ENCODE data around the gene PTPRK.

The PTPRK gene

GRCh38 chr6:128206610-128207426, 313.6 kb downstream of the PTPRK start:
- no peak for TF ChIP-seq CTCF (IDR thresholded peaks at IDR 0.05; ENCODE audit: low read depth, low read length)

GRCh38 chr6:128204616-128205015, 315.8 kb downstream of the PTPRK start:
- DNase-seq (ENCODE audit: extremely low read depth, low read depth) = no peak
- no peak for TF ChIP-seq CTCF (IDR thresholded peaks at IDR 0.05; ENCODE audit: low read depth, low read length)

More at GRCh38 chr6:128206610-128207426, 313.6 kb downstream of the PTPRK start:
- DNase-seq (ENCODE audit: extremely low read depth, low read depth) = no peak

- no peak for DNase-seq (ENCODE audit: extremely low read depth, low read depth)
- TF ChIP-seq CTCF (IDR thresholded peaks at IDR 0.05; ENCODE audit: low read depth, low read length) = no peak
Measured at GRCh38 chr6:128202169-128202765, 318.1 kb downstream of the PTPRK start.

- TF ChIP-seq CTCF (IDR thresholded peaks at IDR 0.05; ENCODE audit: low read depth, low read length) = no peak
- no peak for DNase-seq (ENCODE audit: extremely low read depth, low read depth)
Measured at GRCh38 chr6:128200789-128201188, 319.6 kb downstream of the PTPRK start.

GRCh38 chr6:128199461-128199860, 320.9 kb downstream of the PTPRK start:
- no peak for TF ChIP-seq CTCF (IDR thresholded peaks at IDR 0.05; ENCODE audit: low read depth, low read length)
- DNase-seq (ENCODE audit: extremely low read depth, low read depth) = no peak

GRCh38 chr6:128192972-128193371, 327.4 kb downstream of the PTPRK start:
- DNase-seq (ENCODE audit: extremely low read depth, low read depth) = no peak
- no peak for TF ChIP-seq CTCF (IDR thresholded peaks at IDR 0.05; ENCODE audit: low read depth, low read length)

- DNase-seq (ENCODE audit: extremely low read depth, low read depth) = no peak
- no peak for TF ChIP-seq CTCF (IDR thresholded peaks at IDR 0.05; ENCODE audit: low read depth, low read length)
Measured at GRCh38 chr6:128188678-128189077, 331.7 kb downstream of the PTPRK start.

All from AG09319 (cell line).